Measurements from ENCODE around the gene RANBP3L. TPM values are rescaled to one million over a fixed set of nuclear protein-coding genes. Genes with fewer than 3 reads are reported as not detected.

Gene RANBP3L
- total RNA-seq, 3 donors from 2014 or later (not counting 1 experiment from before 2014, with no cell fraction given) = not detected

DNA sequence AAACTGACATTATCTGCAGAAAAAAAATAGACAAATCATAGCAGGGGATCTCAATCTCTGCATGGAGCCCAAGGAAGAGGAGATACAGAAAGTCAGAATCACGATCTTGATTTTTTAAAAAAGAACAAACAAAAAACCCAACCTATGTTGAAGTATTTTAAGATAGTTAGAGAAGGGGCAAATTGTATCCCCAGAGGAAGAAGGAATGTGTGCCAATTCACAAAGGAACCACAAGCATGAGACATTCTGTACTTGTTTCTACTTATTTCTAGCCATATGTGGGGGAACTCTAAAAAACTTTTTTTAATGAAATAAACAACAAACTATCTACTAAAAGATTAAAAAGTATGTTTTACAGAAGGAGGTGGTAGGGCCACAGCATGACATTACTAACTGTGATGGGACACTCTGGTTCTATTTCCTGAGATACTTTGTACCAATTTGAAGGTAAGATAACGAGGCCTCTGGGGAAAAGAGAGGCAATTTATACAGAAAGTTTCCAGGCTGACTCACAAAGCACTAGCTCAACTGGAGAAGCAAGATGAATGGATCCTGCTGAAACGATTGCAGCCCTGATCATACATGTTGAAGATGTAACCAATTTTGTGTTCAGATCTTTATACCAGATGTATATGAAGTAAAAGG lies 22.5 kb downstream of the RANBP3L start:
- Histone ChIP-seq H3K4me1 (ENCODE audit: control insufficient read depth, insufficient read depth, low read length) (no peaks in the 10 kb centered on the region), H3K27me3 (ENCODE audit: control insufficient read depth, insufficient read depth, low read length) (no peaks in the 10 kb centered on the region), H3K4me3 (ENCODE audit: low read length) (no peak overlapping the region), H3K36me3 (ENCODE audit: control insufficient read depth, insufficient read depth, low read length) (no peaks in the 10 kb centered on the region), H3K9me3 (ENCODE audit: control insufficient read depth, insufficient read depth, low read length) (no peaks in the 10 kb centered on the region), H3K27ac (ENCODE audit: low read length) (no peak overlapping the region)
- WGBS (ENCODE audit: insufficient coverage) = 66% methylated on average over 2 of the region's 3 CpGs
- ATAC-seq (no peak), DNase-seq (no peak)
- Mint-ChIP-seq H3K27me3 (ENCODE audit: low read depth in 2 of 2) (peaks cover 9 to 14% of the 10 kb centered on the region in 2 donors), H3K9me3 (no peaks in the 10 kb centered on the region), H3K4me3 (no peak overlapping the region), H3K4me1 (no peaks in the 10 kb centered on the region), H3K36me3 (no peaks in the 10 kb centered on the region), H3K27ac (no peak overlapping the region)
- no peak for TF ChIP-seq CTCF (IDR thresholded peaks at IDR 0.05)
- intact Hi-C loops (cut with micrococcal nuclease) = no loop called here

GRCh38 chr5:36277521-36278176 lies 24.1 kb downstream of the RANBP3L start:
- H3K27ac Mint-ChIP-seq = no peak overlapping the region
- H3K27me3 ChIP-seq (ENCODE audit: control insufficient read depth, insufficient read depth, low read length) = no peaks in the 10 kb centered on the region
- H3K4me3 Mint-ChIP-seq = no peak overlapping the region
- DNase-seq (no peak), ATAC-seq (no peak)
- no peaks in the 10 kb centered on the region for H3K9me3 Mint-ChIP-seq
- H3K27ac ChIP-seq (ENCODE audit: low read length) = no peak overlapping the region
- H3K27me3 Mint-ChIP-seq (ENCODE audit: low read depth in 2 of 2) = peaks cover 10 to 19% of the 10 kb centered on the region in 2 donors
- intact Hi-C loops (cut with micrococcal nuclease) = no loop called here
- H3K9me3 ChIP-seq (ENCODE audit: control insufficient read depth, insufficient read depth, low read length) = no peaks in the 10 kb centered on the region
- WGBS (ENCODE audit: insufficient coverage) = 63% methylated on average over 5 of the region's 5 CpGs
- no peaks in the 10 kb centered on the region for H3K36me3 ChIP-seq (ENCODE audit: control insufficient read depth, insufficient read depth, low read length)
- H3K4me1 Mint-ChIP-seq = no peaks in the 10 kb centered on the region
- no peak for TF ChIP-seq CTCF (IDR thresholded peaks at IDR 0.05)
- H3K36me3 Mint-ChIP-seq = no peaks in the 10 kb centered on the region
- H3K4me1 ChIP-seq (ENCODE audit: control insufficient read depth, insufficient read depth, low read length) = no peaks in the 10 kb centered on the region
- no peak overlapping the region for H3K4me3 ChIP-seq (ENCODE audit: low read length)

GRCh38 chr5:36276864-36277263 lies 24.8 kb downstream of the RANBP3L start:
- Mint-ChIP-seq H3K27ac (no peak overlapping the region), H3K4me3 (no peak overlapping the region), H3K36me3 (no peaks in the 10 kb centered on the region), H3K27me3 (ENCODE audit: low read depth in 2 of 2) (peaks cover 10 to 19% of the 10 kb centered on the region in 2 donors), H3K9me3 (no peaks in the 10 kb centered on the region), H3K4me1 (no peaks in the 10 kb centered on the region)
- Histone ChIP-seq H3K36me3 (ENCODE audit: control insufficient read depth, insufficient read depth, low read length) (no peaks in the 10 kb centered on the region), H3K27me3 (ENCODE audit: control insufficient read depth, insufficient read depth, low read length) (no peaks in the 10 kb centered on the region), H3K4me3 (ENCODE audit: low read length) (no peak overlapping the region), H3K9me3 (ENCODE audit: control insufficient read depth, insufficient read depth, low read length) (no peaks in the 10 kb centered on the region), H3K4me1 (ENCODE audit: control insufficient read depth, insufficient read depth, low read length) (no peaks in the 10 kb centered on the region), H3K27ac (ENCODE audit: low read length) (no peak overlapping the region)
- intact Hi-C loops (cut with micrococcal nuclease) = no loop called here
- TF ChIP-seq CTCF (IDR thresholded peaks at IDR 0.05) = no peak
- no peak for DNase-seq
- no peak for ATAC-seq
